Measurements from ENCODE around the gene DPP6. TPM values are rescaled to one million over a fixed set of nuclear protein-coding genes. Genes with fewer than 3 reads are reported as not detected.
"Not testable (repeated sequence)": the region's sequence is repeated elsewhere in the genome, so short reads cannot be mapped to it uniquely, and the experiment has no call there.

Gene DPP6
- total RNA-seq, 1 donor from 2014 or later = not detected

DNA sequence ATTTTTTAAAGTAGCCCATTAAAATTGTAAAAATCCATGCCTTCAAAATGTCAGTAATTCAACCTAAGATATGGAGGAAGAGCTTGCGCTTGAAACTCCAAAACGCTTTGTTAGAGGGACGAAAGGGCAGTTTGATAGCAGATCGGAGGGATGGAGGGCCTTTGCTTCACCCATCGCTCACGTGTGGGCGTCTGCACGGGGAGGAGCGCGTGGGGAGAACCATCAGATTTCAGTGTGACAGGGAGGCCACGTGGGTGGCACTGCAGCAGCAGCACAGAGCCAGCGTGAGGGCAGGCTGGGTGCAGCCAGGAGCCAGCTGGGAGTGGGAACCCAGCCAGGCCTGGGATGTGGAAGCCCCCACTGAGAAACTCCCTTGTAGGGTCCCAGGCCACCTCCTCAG is 625.3 kb downstream of the DPP6 start:
- H3K4me1 Mint-ChIP-seq (ENCODE audit: low read depth, unreplicated experiment) = no peaks in the 10 kb centered on the region
- DNase-seq = no peak
- H3K36me3 Mint-ChIP-seq (ENCODE audit: unreplicated experiment) = peaks cover 32% of the 10 kb centered on the region
- H3K4me3 Mint-ChIP-seq (ENCODE audit: unreplicated experiment) = no peak overlapping the region
- peaks cover 2% of the 10 kb centered on the region for H3K27me3 Mint-ChIP-seq (ENCODE audit: unreplicated experiment)
- H3K27ac Mint-ChIP-seq (ENCODE audit: unreplicated experiment) = no peak overlapping the region
- peaks cover 32% of the 10 kb centered on the region for H3K9me3 Mint-ChIP-seq (ENCODE audit: unreplicated experiment)
- TF ChIP-seq, protein P1, sequence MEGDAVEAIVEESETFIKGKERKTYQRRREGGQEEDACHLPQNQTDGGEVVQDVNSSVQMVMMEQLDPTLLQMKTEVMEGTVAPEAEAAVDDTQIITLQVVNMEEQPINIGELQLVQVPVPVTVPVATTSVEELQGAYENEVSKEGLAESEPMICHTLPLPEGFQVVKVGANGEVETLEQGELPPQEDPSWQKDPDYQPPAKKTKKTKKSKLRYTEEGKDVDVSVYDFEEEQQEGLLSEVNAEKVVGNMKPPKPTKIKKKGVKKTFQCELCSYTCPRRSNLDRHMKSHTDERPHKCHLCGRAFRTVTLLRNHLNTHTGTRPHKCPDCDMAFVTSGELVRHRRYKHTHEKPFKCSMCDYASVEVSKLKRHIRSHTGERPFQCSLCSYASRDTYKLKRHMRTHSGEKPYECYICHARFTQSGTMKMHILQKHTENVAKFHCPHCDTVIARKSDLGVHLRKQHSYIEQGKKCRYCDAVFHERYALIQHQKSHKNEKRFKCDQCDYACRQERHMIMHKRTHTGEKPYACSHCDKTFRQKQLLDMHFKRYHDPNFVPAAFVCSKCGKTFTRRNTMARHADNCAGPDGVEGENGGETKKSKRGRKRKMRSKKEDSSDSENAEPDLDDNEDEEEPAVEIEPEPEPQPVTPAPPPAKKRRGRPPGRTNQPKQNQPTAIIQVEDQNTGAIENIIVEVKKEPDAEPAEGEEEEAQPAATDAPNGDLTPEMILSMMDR (IDR thresholded peaks at IDR 0.05; ENCODE audit: partially characterized antibody, unreplicated experiment) = no peak

DNA sequence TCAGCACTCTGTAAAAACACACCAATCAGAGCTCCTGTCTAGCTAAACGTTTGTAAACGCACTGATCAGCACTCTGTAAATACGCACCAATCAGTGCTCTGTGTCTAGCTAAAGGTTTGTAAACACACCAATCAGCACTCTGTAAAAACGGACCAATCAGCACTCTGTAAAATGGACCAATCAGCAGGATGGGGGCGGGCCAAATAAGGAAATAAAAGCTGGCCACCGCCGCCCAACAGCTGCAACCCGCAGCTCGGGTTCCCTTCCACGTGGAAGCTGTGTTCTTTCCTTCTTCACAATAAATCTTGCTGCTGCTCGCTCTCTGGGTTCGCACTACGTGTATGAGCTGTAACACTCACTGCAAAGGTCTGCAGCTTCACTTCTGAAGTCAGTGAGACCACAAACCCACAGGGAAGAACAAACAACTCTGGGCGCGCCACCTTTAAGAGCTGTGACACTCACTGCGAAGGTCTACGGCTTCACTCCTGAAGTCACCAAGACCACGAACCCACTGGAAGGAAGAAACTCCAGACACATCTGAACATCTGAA is 625.9 kb downstream of the DPP6 start:
- H3K27me3 Mint-ChIP-seq (ENCODE audit: unreplicated experiment); H3K27ac Mint-ChIP-seq (ENCODE audit: unreplicated experiment); H3K4me3 Mint-ChIP-seq (ENCODE audit: unreplicated experiment); DNase-seq; H3K4me1 Mint-ChIP-seq (ENCODE audit: low read depth, unreplicated experiment): not testable (repeated sequence)
- peaks cover 33% of the 10 kb centered on the region for H3K36me3 Mint-ChIP-seq (ENCODE audit: unreplicated experiment)
- peaks cover 32% of the 10 kb centered on the region for H3K9me3 Mint-ChIP-seq (ENCODE audit: unreplicated experiment)

DNA sequence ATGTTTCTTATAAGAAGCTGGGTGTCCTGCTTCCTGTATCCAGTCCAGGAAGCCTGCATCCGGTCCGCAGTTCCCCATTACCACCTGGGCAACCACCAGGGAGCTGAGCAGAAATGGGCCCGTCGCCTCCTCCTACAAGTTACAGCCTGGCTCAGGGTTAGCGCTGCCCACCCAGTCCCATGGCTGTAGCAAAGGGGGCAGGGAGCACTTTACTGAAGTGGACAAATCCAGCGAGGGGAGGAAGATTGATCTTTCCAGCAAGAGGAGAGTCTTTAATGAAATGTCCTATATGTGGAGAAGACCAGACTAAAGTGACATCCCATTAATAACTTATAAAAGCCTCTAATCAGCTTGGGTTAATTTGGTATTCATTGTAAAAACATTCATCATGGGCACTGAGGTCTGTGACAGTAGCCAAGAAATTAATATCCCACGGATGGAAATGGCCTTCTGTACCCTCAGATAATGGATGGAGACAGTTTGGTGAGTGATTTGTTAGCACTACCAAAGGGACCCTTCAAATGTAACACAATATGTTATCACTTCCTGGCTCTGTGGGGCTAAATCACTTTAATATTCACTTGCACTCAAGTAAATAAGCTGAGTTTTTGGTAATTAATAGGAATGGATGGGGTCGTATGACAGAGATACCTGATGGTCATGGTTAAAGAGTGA is 627.3 kb downstream of the DPP6 start:
- Mint-ChIP-seq H3K27ac (ENCODE audit: unreplicated experiment) (no peak overlapping the region), H3K4me1 (ENCODE audit: low read depth, unreplicated experiment) (no peaks in the 10 kb centered on the region), H3K27me3 (ENCODE audit: unreplicated experiment) (peaks cover 7% of the 10 kb centered on the region), H3K9me3 (ENCODE audit: unreplicated experiment) (peaks cover 25% of the 10 kb centered on the region), H3K4me3 (ENCODE audit: unreplicated experiment) (no peak overlapping the region), H3K36me3 (ENCODE audit: unreplicated experiment) (peaks cover 34% of the 10 kb centered on the region)
- TF ChIP-seq, protein P1 (IDR thresholded peaks at IDR 0.05; ENCODE audit: partially characterized antibody, unreplicated experiment) = no peak
- DNase-seq = no peak

DNA sequence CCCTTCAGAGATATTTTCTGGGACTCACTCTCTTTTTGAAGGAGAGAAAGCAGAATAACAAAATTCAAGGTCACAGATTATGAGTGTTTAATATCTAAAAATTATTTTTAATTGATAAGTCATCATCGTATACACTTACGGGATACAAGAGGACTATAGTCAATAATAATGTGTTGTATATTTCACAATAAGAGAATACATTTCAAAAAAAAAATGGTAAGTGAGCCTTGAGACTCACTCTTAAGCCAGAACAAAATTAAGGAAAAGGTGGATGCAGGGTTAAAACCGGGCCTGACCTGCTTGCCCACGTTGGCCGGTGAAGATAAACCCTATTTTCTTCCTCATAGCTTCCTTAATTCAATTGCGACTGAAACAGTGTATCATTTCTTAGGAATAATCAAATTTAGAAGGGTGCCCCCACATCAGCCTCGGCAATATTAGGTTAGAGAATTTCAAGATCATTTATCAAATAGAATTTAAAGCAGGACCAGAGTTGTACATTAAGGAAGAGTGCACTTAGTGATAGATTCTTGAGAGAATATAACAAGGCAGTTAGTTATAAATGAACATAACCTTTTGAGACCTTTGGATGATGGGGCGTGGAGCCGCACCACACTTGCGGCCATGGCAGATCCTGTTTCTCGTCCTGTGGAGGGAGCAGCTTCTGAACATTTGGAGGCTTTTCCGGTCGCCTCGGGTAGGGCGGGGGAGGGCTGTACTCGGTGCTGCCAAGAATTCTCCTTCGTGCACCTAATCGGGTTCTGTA is 628.9 kb downstream of the DPP6 start:
- H3K9me3 Mint-ChIP-seq (ENCODE audit: unreplicated experiment) = peaks cover 16% of the 10 kb centered on the region
- TF ChIP-seq, protein P1 (IDR thresholded peaks at IDR 0.05; ENCODE audit: partially characterized antibody, unreplicated experiment) = no peak
- peaks cover 5% of the 10 kb centered on the region for H3K27me3 Mint-ChIP-seq (ENCODE audit: unreplicated experiment)
- no peak overlapping the region for H3K27ac Mint-ChIP-seq (ENCODE audit: unreplicated experiment)
- no peak for DNase-seq
- H3K4me3 Mint-ChIP-seq (ENCODE audit: unreplicated experiment) = no peak overlapping the region
- peaks cover 24% of the 10 kb centered on the region for H3K36me3 Mint-ChIP-seq (ENCODE audit: unreplicated experiment)
- no peaks in the 10 kb centered on the region for H3K4me1 Mint-ChIP-seq (ENCODE audit: low read depth, unreplicated experiment)

DNA sequence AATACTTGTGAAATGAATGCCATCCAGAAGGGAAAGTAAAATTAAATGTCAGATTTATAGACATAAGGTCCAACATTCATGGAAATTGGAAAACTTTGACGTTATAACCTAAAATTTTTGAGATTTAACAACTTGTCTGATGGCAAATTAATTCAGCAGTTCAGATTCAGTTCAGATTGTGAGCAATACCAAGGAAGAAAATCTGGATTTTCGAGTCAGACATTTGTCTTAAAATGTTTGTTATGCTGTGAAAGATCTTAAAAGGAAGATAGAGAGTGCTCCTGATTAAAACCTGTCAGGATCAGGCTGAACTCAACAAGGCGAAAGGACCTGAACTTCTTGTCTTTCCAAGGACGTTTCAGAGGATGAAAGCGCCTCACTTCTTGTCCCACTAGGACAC is 629.8 kb downstream of the DPP6 start:
- no peak for DNase-seq
- Mint-ChIP-seq H3K27ac (ENCODE audit: unreplicated experiment) (no peak overlapping the region), H3K4me3 (ENCODE audit: unreplicated experiment) (no peak overlapping the region), H3K36me3 (ENCODE audit: unreplicated experiment) (peaks cover 19% of the 10 kb centered on the region), H3K27me3 (ENCODE audit: unreplicated experiment) (peaks cover 5% of the 10 kb centered on the region), H3K9me3 (ENCODE audit: unreplicated experiment) (peaks cover 15% of the 10 kb centered on the region), H3K4me1 (ENCODE audit: low read depth, unreplicated experiment) (no peaks in the 10 kb centered on the region)
- TF ChIP-seq, protein P1 (IDR thresholded peaks at IDR 0.05; ENCODE audit: partially characterized antibody, unreplicated experiment) = no peak

Data from glutamatergic neuron (in vitro differentiated cells).